Activated gamma-delta T cell treated with anti-CD3 and anti-CD28 coated beads, Interleukin-2, amount 50 U/mL, for 16 hours (primary cell): ENCODE measurements around the gene DRAXIN.
A peak's percentile ranks its signal among the peaks of the same experiment; 100 is the strongest.

Experiments used
- DNase-seq: peaks from one replicate; pipeline ENCODE4 v3.0.0-alpha.2; 2020; ENCODE audit warnings: low read depth

Gene DRAXIN

GRCh38 chr1:11691302-11691914 lies at the start of gene DRAXIN:
DRAXIN (plus strand) TSS chr1:11691710; CDS start chr1:11706259, 14,549 bp downstream.
- DNase-seq = no peak

- DNase-seq = no peak
Measured at GRCh38 chr1:11641776-11642305, 49.7 kb upstream of the DRAXIN start.

GRCh38 chr1:11642418-11643017 lies 49.0 kb upstream of the DRAXIN start:
- peak; percentile 63 for DNase-seq

GRCh38 chr1:11643782-11644181 lies 47.7 kb upstream of the DRAXIN start:
- DNase-seq = no peak

GRCh38 chr1:11645270-11645669 lies 46.2 kb upstream of the DRAXIN start:
- DNase-seq = no peak

- peak; percentile 72 for DNase-seq
Measured at GRCh38 chr1:11645670-11646265, 45.7 kb upstream of the DRAXIN start.

- no peak for DNase-seq
Measured at GRCh38 chr1:11646317-11646716, 45.2 kb upstream of the DRAXIN start.

- no peak for DNase-seq
Measured at GRCh38 chr1:11647333-11647732, 44.2 kb upstream of the DRAXIN start.

GRCh38 chr1:11648039-11648438 lies 43.5 kb upstream of the DRAXIN start:
- no peak for DNase-seq

GRCh38 chr1:11648732-11649158 lies 42.8 kb upstream of the DRAXIN start:
- no peak for DNase-seq

- DNase-seq = no peak
Measured at GRCh38 chr1:11649237-11649623, 42.3 kb upstream of the DRAXIN start.

GRCh38 chr1:11649624-11650330 lies 41.7 kb upstream of the DRAXIN start:
- DNase-seq = no peak

GRCh38 chr1:11650331-11650991 lies 41.0 kb upstream of the DRAXIN start:
- DNase-seq = peak; percentile 70

- DNase-seq = no peak
Measured at GRCh38 chr1:11651017-11651416, 40.5 kb upstream of the DRAXIN start.

GRCh38 chr1:11652203-11652780 lies 39.2 kb upstream of the DRAXIN start:
- DNase-seq = no peak

GRCh38 chr1:11653101-11653860 lies 38.2 kb upstream of the DRAXIN start:
- no peak for DNase-seq

GRCh38 chr1:11653861-11654136 lies 37.7 kb upstream of the DRAXIN start:
- no peak for DNase-seq

- DNase-seq = peak; percentile 31
Measured at GRCh38 chr1:11654137-11654938, 37.2 kb upstream of the DRAXIN start, which contains the start of the genes FBXO2 and FBXO44. FBXO2 (minus strand) TSS chr1:11654429; CDS start chr1:11654340, 89 bp downstream. FBXO44 (plus strand) TSS chr1:11654877; CDS start chr1:11655836, 959 bp downstream.

GRCh38 chr1:11654939-11655808 lies 36.3 kb upstream of the DRAXIN start:
- DNase-seq = no peak
